HG03521 (cell line): ENCODE data around the gene NKX2-1.
"Not testable (repeated sequence)": the region's sequence is repeated elsewhere in the genome, so short reads cannot be mapped to it uniquely, and the experiment has no call there.

Source experiments
- ATAC-seq: cut with Tn5 transposase; IDR thresholded peaks from one replicate; pipeline ENCODE4 v1.9.1; 2021; ENCODE audit warnings: mild to moderate bottlenecking, moderate library complexity; ENCODE audit not compliant: unreplicated experiment

NKX2-1 gene

GRCh38 chr14:36519431-36520321 is at the start of gene NKX2-1:
Gene NKX2-1 (minus strand): TSS chr14:36520232. CDS start chr14:36520129, 103 bp downstream.
- no peak for ATAC-seq

GRCh38 chr14:36556811-36557433 is 36.9 kb upstream of the NKX2-1 start:
- ATAC-seq = no peak

- no peak for ATAC-seq
Measured at GRCh38 chr14:36555998-36556743, 36.1 kb upstream of the NKX2-1 start.

- peak; percentile 54 for ATAC-seq
Measured at GRCh38 chr14:36553656-36554260, 33.7 kb upstream of the NKX2-1 start.

- ATAC-seq = no peak
Measured at GRCh38 chr14:36550899-36551298, 30.9 kb upstream of the NKX2-1 start.

GRCh38 chr14:36544280-36544679 is 24.2 kb upstream of the NKX2-1 start:
- ATAC-seq = not testable (repeated sequence)

GRCh38 chr14:36538051-36538450 is 18.0 kb upstream of the NKX2-1 start:
- no peak for ATAC-seq

GRCh38 chr14:36529062-36529461 is 9.0 kb upstream of the NKX2-1 start:
- ATAC-seq = no peak

- no peak for ATAC-seq
Measured at GRCh38 chr14:36525746-36526099, 5.7 kb upstream of the NKX2-1 start.

- ATAC-seq = no peak
Measured at GRCh38 chr14:36524874-36525745, 5.1 kb upstream of the NKX2-1 start.

- ATAC-seq = no peak
Measured at GRCh38 chr14:36524220-36524837, 4.3 kb upstream of the NKX2-1 start.

- no peak for ATAC-seq
Measured at GRCh38 chr14:36522972-36523715, 3.1 kb upstream of the NKX2-1 start.

GRCh38 chr14:36522347-36522971 is 2.4 kb upstream of the NKX2-1 start:
- ATAC-seq = no peak

- no peak for ATAC-seq
Measured at GRCh38 chr14:36521598-36522345, 1.7 kb upstream of the NKX2-1 start.

GRCh38 chr14:36520601-36521525 is 831 bp upstream of the NKX2-1 start:
- no peak for ATAC-seq

- ATAC-seq = no peak
Measured at GRCh38 chr14:36518586-36519430, 1.2 kb downstream of the NKX2-1 start.
